Measurements from ENCODE around the gene LCNL1.

Gene LCNL1

GRCh38 chr9:136982232-136983051, at the start of gene LCNL1:
LCNL1 (plus strand) TSS chr9:136982993; CDS start chr9:136983587, 594 bp downstream.
- no peak for ATAC-seq

GRCh38 chr9:136934277-136934676, 48.5 kb upstream of the LCNL1 start:
- no peak for ATAC-seq

GRCh38 chr9:136935651-136936050, 47.1 kb upstream of the LCNL1 start:
- no peak for ATAC-seq

- ATAC-seq, result no peak
These were observed 46.1 kb upstream of the LCNL1 start for GRCh38 chr9:136936645-136937170.

GRCh38 chr9:136937186-136938001, 45.4 kb upstream of the LCNL1 start:
- ATAC-seq, result peak in 1 of 2 donors; percentile 7

GRCh38 chr9:136939431-136939995, 43.3 kb upstream of the LCNL1 start:
- ATAC-seq, result no peak

- ATAC-seq, result no peak
These were observed 42.7 kb upstream of the LCNL1 start for GRCh38 chr9:136939996-136940525.

- ATAC-seq, result no peak
These were observed 42.1 kb upstream of the LCNL1 start for GRCh38 chr9:136940526-136941230.

GRCh38 chr9:136941231-136942111, 41.3 kb upstream of the LCNL1 start:
- no peak for ATAC-seq

GRCh38 chr9:136942112-136942880, 40.5 kb upstream of the LCNL1 start:
- no peak for ATAC-seq

GRCh38 chr9:136942881-136943230, 39.9 kb upstream of the LCNL1 start:
- ATAC-seq, result no peak

- ATAC-seq, result peak; percentile 16 to 25
These were observed 39.2 kb upstream of the LCNL1 start for GRCh38 chr9:136943291-136944211.

- peak; percentile 33 to 39 for ATAC-seq
These were observed 38.6 kb upstream of the LCNL1 start for GRCh38 chr9:136944212-136944518.

- ATAC-seq, result peak; percentile 76 to 83
These were observed 38.1 kb upstream of the LCNL1 start, which contains the start of the genes C8G and FBXW5 for GRCh38 chr9:136944519-136945332. C8G (plus strand) TSS chr9:136945243; CDS start chr9:136945321, 78 bp downstream. FBXW5 (minus strand) TSS chr9:136944738; CDS start chr9:136944083, 655 bp downstream.

GRCh38 chr9:136945333-136946227, 37.2 kb upstream of the LCNL1 start:
- ATAC-seq, result no peak

GRCh38 chr9:136946228-136947027, 36.4 kb upstream of the LCNL1 start:
- no peak for ATAC-seq

All from activated CD4-positive, CD25-positive, alpha-beta regulatory T cell treated with anti-CD3 and anti-CD28 coated beads, Interleukin-2, amount 50 U/mL, for 24 hours (primary cell).